PC-3 (cell line): Measurements from ENCODE around the gene PRUNE2. TPM values are rescaled to one million over a fixed set of nuclear protein-coding genes. Genes with fewer than 3 reads are reported as not detected.

Source experiments
- ATAC-seq: fragments of 200-7000 bp; cut with Tn5 transposase; 2 replicates; pipeline ENCODE4 v1.9.1; 2020; ENCODE audit warnings: mild to moderate bottlenecking, moderate library complexity
- BruUV-seq: library from RNA; stranded (reverse); fragments of 400-500 nt; replicated peaks from 2 replicates; lab custom pipeline; 2021; lab: Mats Ljungman, UMichigan
- CTCF ChIA-PET: fragments of 300-600 bp; sonication (Branson Sonifier 250); formaldehyde crosslinking; loops from one replicate; lab custom pipeline; 2022; ENCODE audit warnings: antibody characterized with exemption; lab: Charles Lee
- POLR2A ChIA-PET: fragments of 300-600 bp; sonication (Branson Sonifier 250); formaldehyde crosslinking; loops from one replicate; lab custom pipeline; 2022; ENCODE audit warnings: antibody characterized with exemption; ENCODE audit not compliant: unreplicated experiment; lab: Charles Lee
- DNase-seq: peaks from one replicate; pipeline ENCODE4 v3.0.0-alpha.2; 2015
- H2AFZ ChIP-seq: fragments of 300-600 bp; sonication (generic); 2 replicates; pipeline ENCODE4 v1.6.0; 2016; ENCODE audit warnings: antibody characterized with exemption, low read length
- H3F3A ChIP-seq: fragments of 300-600 bp; sonication (generic); one replicate; pipeline ENCODE4 v1.6.0; 2017; ENCODE audit warnings: antibody characterized with exemption, low read length, control low read depth, mild to moderate bottlenecking; ENCODE audit not compliant: unreplicated experiment
- H3K27ac ChIP-seq: fragments of 300-600 bp; sonication (generic); 2 replicates; pipeline ENCODE4 v1.5.1; 2016; ENCODE audit warnings: mild to moderate bottlenecking, low read length
- H3K27me3 ChIP-seq: fragments of 300-600 bp; sonication (generic); 2 replicates; pipeline ENCODE4 v1.6.1; 2016; ENCODE audit warnings: low read length, mixed read lengths
- H3K36me3 ChIP-seq: fragments of 300-600 bp; sonication (generic); 2 replicates; pipeline ENCODE4 v1.6.1; 2016; ENCODE audit warnings: low read depth, mixed run types, low read length, mixed read lengths
- H3K4me1 ChIP-seq: fragments of 300-600 bp; sonication (generic); 2 replicates; pipeline ENCODE4 v1.5.1; 2016; ENCODE audit warnings: low read length; ENCODE audit not compliant: insufficient read depth
- H3K4me2 ChIP-seq: fragments of 300-600 bp; sonication (generic); 2 replicates; pipeline ENCODE4 v1.6.0; 2016; ENCODE audit warnings: low read length
- H3K4me3 ChIP-seq: fragments of 300-600 bp; sonication (generic); 2 replicates; pipeline ENCODE4 v1.5.1; 2016; ENCODE audit warnings: mild to moderate bottlenecking, low read length, mixed read lengths
- H3K79me2 ChIP-seq: fragments of 300-600 bp; sonication (generic); 2 replicates; pipeline ENCODE4 v1.6.1; 2017; ENCODE audit warnings: low read length, mixed read lengths
- H3K9ac ChIP-seq: fragments of 300-600 bp; sonication (generic); 2 replicates; pipeline ENCODE4 v1.6.0; 2016; ENCODE audit warnings: mild to moderate bottlenecking, low read length
- H3K9me2 ChIP-seq: fragments of 300-600 bp; sonication (generic); replicated peaks from 2 replicates; pipeline ENCODE4 v1.6.1; 2016; ENCODE audit warnings: mixed run types, low read length, mixed read lengths
- H3K9me3 ChIP-seq: fragments of 300-600 bp; sonication (generic); 2 replicates; pipeline ENCODE4 v1.6.1; 2016; ENCODE audit warnings: low read length, mixed read lengths
- H4K20me1 ChIP-seq: fragments of 300-600 bp; sonication (generic); 2 replicates; pipeline ENCODE4 v1.6.1; 2016; ENCODE audit warnings: low read length, mixed read lengths
- EZH2 ChIP-seq: fragments of 300-600 bp; sonication (generic); IDR thresholded peaks from one replicate; pipeline ENCODE4 v1.6.1; 2017; ENCODE audit warnings: antibody characterized with exemption, mild to moderate bottlenecking, low read length; ENCODE audit not compliant: unreplicated experiment
- EZH2phosphoT487 ChIP-seq: fragments of 300-600 bp; sonication (generic); IDR thresholded peaks from 2 replicates; pipeline ENCODE4 v1.6.1; 2018; ENCODE audit warnings: mild to moderate bottlenecking, antibody characterized with exemption, low read length, borderline replicate concordance
- intact Hi-C: fragments of 100-400 bp; cut with micrococcal nuclease; formaldehyde crosslinking; loops from 2 replicates; pipeline ENCODE4 v1.9.0; 2023
- total RNA-seq: library from RNA; depleted of rRNA; stranded (reverse); fragments of >200 nt; gene quantifications from 2 replicates; pipeline ENCODE4 v1.2.3, GENCODE V29; 2014
- TF ChIP-seq, protein P1 (sequence below): fragments of 300-600 bp; sonication (generic); conservative IDR thresholded peaks from 2 replicates; pipeline ENCODE4 v1.5.1; 2017; ENCODE audit warnings: antibody characterized with exemption, low read depth, mild to moderate bottlenecking, low read length

Gene PRUNE2
- total RNA-seq, 1 experiment from 2014 or later: not detected

DNA sequence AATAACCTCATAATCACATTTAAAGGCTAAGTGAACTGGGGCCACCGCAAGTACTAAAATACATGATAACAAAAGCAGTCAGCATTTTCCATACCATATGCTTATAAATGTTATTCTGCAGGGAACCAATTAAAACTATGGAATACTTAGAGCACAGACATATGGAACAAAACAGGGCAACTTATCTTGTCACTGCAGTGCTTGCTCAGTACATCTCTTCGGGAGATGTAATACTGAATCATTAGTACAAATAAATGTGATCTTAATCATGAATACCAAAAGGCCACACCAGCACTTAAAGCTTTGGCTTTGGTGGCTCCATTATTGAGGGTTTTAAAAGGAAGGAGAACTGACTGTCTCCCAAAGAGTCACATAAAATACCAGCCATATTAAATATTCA lies 32.1 kb downstream of the PRUNE2 start:
- POLR2A ChIA-PET: no interaction called here
- H3K9ac ChIP-seq: no peak overlapping the region
- H3K27ac ChIP-seq: no peak overlapping the region
- no peak overlapping the region for H3K4me2 ChIP-seq
- H3K27me3 ChIP-seq: no peaks in the 10 kb centered on the region
- H4K20me1 ChIP-seq: no peaks in the 10 kb centered on the region
- H3K79me2 ChIP-seq: no peaks in the 10 kb centered on the region
- no peak overlapping the region for H2AFZ ChIP-seq
- peak; percentile 3 for DNase-seq
- intact Hi-C loops: no loop called here
- H3K36me3 ChIP-seq: no peaks in the 10 kb centered on the region
- CTCF ChIA-PET: no interaction called here
- H3K4me1 ChIP-seq: no peaks in the 10 kb centered on the region
- no peaks in the 10 kb centered on the region for H3K9me2 ChIP-seq
- H3K9me3 ChIP-seq: no peaks in the 10 kb centered on the region
- BruUV-seq: no TSS peak
- H3K4me3 ChIP-seq: no peak overlapping the region
- no peak for ATAC-seq
- H3F3A ChIP-seq: no peaks in the 10 kb centered on the region
- TF ChIP-seq EZH2 (no peak), EZH2phosphoT487 (no peak)
- TF ChIP-seq, protein P1, sequence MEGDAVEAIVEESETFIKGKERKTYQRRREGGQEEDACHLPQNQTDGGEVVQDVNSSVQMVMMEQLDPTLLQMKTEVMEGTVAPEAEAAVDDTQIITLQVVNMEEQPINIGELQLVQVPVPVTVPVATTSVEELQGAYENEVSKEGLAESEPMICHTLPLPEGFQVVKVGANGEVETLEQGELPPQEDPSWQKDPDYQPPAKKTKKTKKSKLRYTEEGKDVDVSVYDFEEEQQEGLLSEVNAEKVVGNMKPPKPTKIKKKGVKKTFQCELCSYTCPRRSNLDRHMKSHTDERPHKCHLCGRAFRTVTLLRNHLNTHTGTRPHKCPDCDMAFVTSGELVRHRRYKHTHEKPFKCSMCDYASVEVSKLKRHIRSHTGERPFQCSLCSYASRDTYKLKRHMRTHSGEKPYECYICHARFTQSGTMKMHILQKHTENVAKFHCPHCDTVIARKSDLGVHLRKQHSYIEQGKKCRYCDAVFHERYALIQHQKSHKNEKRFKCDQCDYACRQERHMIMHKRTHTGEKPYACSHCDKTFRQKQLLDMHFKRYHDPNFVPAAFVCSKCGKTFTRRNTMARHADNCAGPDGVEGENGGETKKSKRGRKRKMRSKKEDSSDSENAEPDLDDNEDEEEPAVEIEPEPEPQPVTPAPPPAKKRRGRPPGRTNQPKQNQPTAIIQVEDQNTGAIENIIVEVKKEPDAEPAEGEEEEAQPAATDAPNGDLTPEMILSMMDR: no peak

DNA sequence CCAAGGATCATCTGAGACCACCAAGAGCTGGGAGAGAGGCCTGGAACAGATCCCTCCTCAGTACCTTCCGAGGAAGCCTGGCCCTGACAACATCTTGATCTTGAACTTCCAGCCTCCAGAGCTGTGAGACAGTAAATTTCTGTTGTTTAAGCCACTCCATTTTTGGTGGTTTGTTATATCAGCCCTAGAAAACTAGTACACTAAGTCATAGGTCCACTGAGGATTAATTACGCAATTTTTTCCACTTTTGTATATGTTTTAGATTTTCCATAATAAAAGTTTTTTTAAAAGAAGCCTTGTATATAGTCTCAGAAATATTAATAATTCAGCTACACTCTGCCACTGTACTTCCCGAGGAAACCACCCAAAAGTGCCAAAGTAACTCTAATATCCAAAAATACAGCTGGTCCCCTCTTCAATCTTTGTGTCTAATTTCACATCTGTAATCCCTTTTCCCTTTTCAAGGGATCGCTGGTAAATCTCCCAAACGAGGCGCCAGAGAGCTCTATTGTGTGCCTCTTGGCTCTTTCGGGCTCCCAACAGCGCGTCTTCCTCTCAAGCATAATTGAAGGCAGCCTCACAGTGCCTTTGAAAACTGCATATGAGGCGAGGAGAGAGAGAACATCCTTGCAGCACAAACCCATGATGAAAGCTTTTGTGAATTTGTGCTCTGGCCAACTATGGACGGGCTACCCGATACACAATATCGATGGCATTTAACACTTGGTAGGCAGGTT lies 32.7 kb downstream of the PRUNE2 start:
- Histone ChIP-seq H3K9ac (no peak overlapping the region), H4K20me1 (no peaks in the 10 kb centered on the region), H3K27ac (no peak overlapping the region), H3K79me2 (no peaks in the 10 kb centered on the region), H3K36me3 (no peaks in the 10 kb centered on the region), H3K27me3 (no peaks in the 10 kb centered on the region), H2AFZ (no peak overlapping the region), H3K4me1 (no peaks in the 10 kb centered on the region), H3F3A (no peaks in the 10 kb centered on the region), H3K9me3 (no peaks in the 10 kb centered on the region), H3K4me2 (no peak overlapping the region), H3K4me3 (no peak overlapping the region), H3K9me2 (no peaks in the 10 kb centered on the region)
- ChIA-PET POLR2A (no interaction called here), CTCF (no interaction called here)
- intact Hi-C loops: no loop called here
- TF ChIP-seq EZH2phosphoT487: no peak
- TF ChIP-seq, protein P1: no peak
- no peak for TF ChIP-seq EZH2
- no peak for ATAC-seq
- no TSS peak for BruUV-seq
- DNase-seq: no peak

DNA sequence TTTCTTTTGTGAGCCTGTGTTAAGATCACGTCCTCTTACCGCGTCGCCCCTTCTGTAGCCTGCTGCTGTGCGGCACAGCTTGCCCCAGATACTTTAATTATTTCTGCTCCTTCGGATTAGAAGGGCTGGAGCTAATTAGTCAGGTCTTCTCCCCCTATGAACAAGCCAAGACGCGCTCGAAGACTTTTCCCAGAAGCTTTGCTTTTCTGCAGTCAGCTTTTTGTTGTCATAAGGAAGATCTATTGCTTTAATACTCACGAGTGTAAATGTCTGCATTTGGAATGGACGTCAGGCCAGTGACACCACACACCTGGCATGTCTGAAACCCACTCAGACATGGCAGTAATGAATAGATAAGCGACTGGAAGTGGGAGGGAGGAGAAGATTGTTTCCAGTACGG lies 37.0 kb downstream of the PRUNE2 start:
- Histone ChIP-seq H3K79me2 (no peaks in the 10 kb centered on the region), H3K27ac (no peak overlapping the region), H3K9me2 (no peaks in the 10 kb centered on the region), H3K27me3 (no peaks in the 10 kb centered on the region), H3K9me3 (no peaks in the 10 kb centered on the region), H3K4me2 (no peak overlapping the region), H3K9ac (no peak overlapping the region), H3K4me1 (peaks cover 17% of the 10 kb centered on the region), H4K20me1 (no peaks in the 10 kb centered on the region), H3K4me3 (no peak overlapping the region), H3K36me3 (no peaks in the 10 kb centered on the region), H3F3A (no peaks in the 10 kb centered on the region), H2AFZ (no peak overlapping the region)
- intact Hi-C loops: no loop called here
- ChIA-PET POLR2A (no interaction called here), CTCF (no interaction called here)
- no peak for DNase-seq
- TF ChIP-seq EZH2phosphoT487 (no peak), EZH2 (no peak)
- TF ChIP-seq, protein P1: no peak
- ATAC-seq: no peak
- BruUV-seq: no TSS peak
